Keratinocyte (primary cell): ENCODE results near the gene GINS1. TPM values are rescaled to one million over a fixed set of nuclear protein-coding genes. Genes with fewer than 3 reads are reported as not detected.

Source experiments
- DNase-seq: peaks from one replicate; pipeline ENCODE4 v3.0.0-alpha.2; 2011; ENCODE audit warnings: low read depth, missing footprints, low spot score
- FAIRE-seq: peaks from 2 replicates; lab custom pipeline; 2011; peaks lifted over from hg19 to GRCh38; lab: Jason Lieb, UNC
- H2AFZ ChIP-seq: 2 replicates; pipeline ENCODE4 v1.6.0; 2012; ENCODE audit warnings: low read length, control low read depth, inconsistent platforms; ENCODE audit not compliant: control insufficient read depth
- H3K27ac ChIP-seq: 2 replicates; pipeline ENCODE4 v1.5.1; 2011; ENCODE audit warnings: low read length; ENCODE audit not compliant: control insufficient read depth, insufficient read depth
- H3K27me3 ChIP-seq: 3 replicates; pipeline ENCODE4 v1.6.0; 2011; ENCODE audit warnings: low read length; ENCODE audit not compliant: control insufficient read depth, insufficient read depth; ENCODE audit errors: extremely low read depth
- H3K36me3 ChIP-seq, 2 experiments: 2 replicates in 1 of 2; 3 replicates in 1 of 2; pipeline ENCODE4 v1.5.1; 2011; ENCODE audit warnings: low read length in 2 of 2, mild to moderate bottlenecking in 1 of 2; ENCODE audit not compliant: control insufficient read depth in 2 of 2, insufficient read depth in 2 of 2; ENCODE audit errors: extremely low read depth in 1 of 2
- H3K4me1 ChIP-seq: 3 replicates; pipeline ENCODE4 v1.5.1; 2011; ENCODE audit warnings: low read length; ENCODE audit not compliant: control insufficient read depth, insufficient read depth; ENCODE audit errors: extremely low read depth
- H3K4me2 ChIP-seq: 3 replicates; pipeline ENCODE4 v1.6.0; 2011; ENCODE audit warnings: low read depth, low read length; ENCODE audit not compliant: control insufficient read depth, insufficient read depth; ENCODE audit errors: extremely low read depth
- H3K4me3 ChIP-seq, 3 experiments: fragments of 200-600 bp in 1 of 3; sonication (generic) in 1 of 3; 2 replicates in 2 of 3; 3 replicates in 1 of 3; pipeline ENCODE4 v1.5.1; 2011 to 2016; ENCODE audit warnings: low read length in 3 of 3, mild to moderate bottlenecking in 3 of 3, control low read depth in 2 of 3, inconsistent platforms in 1 of 3, low read depth in 1 of 3, mixed read lengths in 1 of 3, mixed run types in 1 of 3, moderate library complexity in 1 of 3; ENCODE audit not compliant: control insufficient read depth in 2 of 3, insufficient read depth in 2 of 3; ENCODE audit errors: extremely low read depth in 1 of 3
- H3K79me2 ChIP-seq: 2 replicates; pipeline ENCODE4 v1.6.0; 2012; ENCODE audit warnings: low read length; ENCODE audit not compliant: control insufficient read depth, insufficient read depth
- H3K9ac ChIP-seq: 3 replicates; pipeline ENCODE4 v1.6.0; 2011; ENCODE audit warnings: low read length; ENCODE audit not compliant: control insufficient read depth, insufficient read depth; ENCODE audit errors: extremely low read depth
- H3K9me1 ChIP-seq: 3 replicates; pipeline ENCODE4 v1.6.0; 2011; ENCODE audit warnings: low read length; ENCODE audit not compliant: control insufficient read depth, insufficient read depth; ENCODE audit errors: extremely low read depth
- H3K9me3 ChIP-seq: 2 replicates; pipeline ENCODE4 v1.5.1; 2012; ENCODE audit warnings: low read depth, low read length; ENCODE audit not compliant: control insufficient read depth
- H4K20me1 ChIP-seq: 3 replicates; pipeline ENCODE4 v1.6.0; 2011; ENCODE audit warnings: low read length; ENCODE audit not compliant: control insufficient read depth, insufficient read depth; ENCODE audit errors: extremely low read depth
- EZH2 ChIP-seq: IDR thresholded peaks from one replicate; pipeline ENCODE4 v1.6.1; 2012; ENCODE audit warnings: inconsistent platforms, mild to moderate bottlenecking, low read length, moderate library complexity
- dilution Hi-C: fragments of 300-500 bp; cut with MboI; formaldehyde crosslinking; loops from one replicate; pipeline ENCODE4 v1.7.0; 2020; ENCODE audit warnings: low sequenced_read_pairs; ENCODE audit not compliant: extremely low pct_ligation_motif_present
- polyA plus RNA-seq, 5 experiments: library from polyadenylated mRNA; depleted of rRNA in 3 of 5; stranded (reverse) in 3 of 5; stranded (forward) in 1 of 5; unstranded in 1 of 5; fragments of >200 nt; gene quantifications; 1 replicate in 1 of 5; 2 replicates in 3 of 5; 3 replicates in 1 of 5; pipeline versions ENCODE4 v1.2.1 to v1.2.3, GENCODE V29; 2011 to 2012; ENCODE audit warnings: missing spikeins in 2 of 5, low read depth in 1 of 5, low replicate concordance in 1 of 5
- TF ChIP-seq, protein P1 (sequence below), 3 experiments: IDR thresholded peaks in 1 of 3; conservative IDR thresholded peaks in 1 of 3; optimal IDR thresholded peaks in 1 of 3; 2 replicates in 2 of 3; 3 replicates in 1 of 3; pipeline versions ENCODE3 to v1.5.1; 2011; ENCODE audit warnings: low read length in 3 of 3, mild to moderate bottlenecking in 3 of 3, moderate library complexity in 2 of 3, control low read depth in 1 of 3, inconsistent platforms in 1 of 3; ENCODE audit not compliant: insufficient read depth in 2 of 3; ENCODE audit errors: extremely low read depth in 1 of 3

GINS1 gene
- polyA plus RNA-seq, 1 donor (not counting 4 experiments of a cell fraction or from before 2014, with no cell fraction given): 12.5 TPM

DNA sequence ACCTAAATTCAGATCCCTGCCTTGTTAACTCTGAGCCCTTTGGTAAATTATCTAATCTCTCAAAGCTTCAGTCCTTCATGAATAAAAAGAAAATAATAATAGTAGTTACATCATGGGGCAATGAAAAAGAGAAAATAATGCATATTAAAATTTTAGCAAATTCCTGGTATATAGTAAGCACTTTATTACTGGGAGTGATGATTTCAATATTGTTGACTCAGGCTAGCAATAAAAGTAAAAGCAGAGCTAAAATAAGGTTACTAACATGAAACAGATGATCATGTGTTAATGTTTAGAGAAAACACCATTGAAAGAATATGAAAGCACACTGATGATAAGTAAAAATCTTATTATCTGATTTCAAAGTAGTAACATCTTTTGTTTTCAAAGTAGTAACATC, 13.6 kb downstream of the GINS1 start:
- Histone ChIP-seq H3K79me2 (no peaks in the 10 kb centered on the region), H3K4me2 (no peak overlapping the region), H3K4me1 (no peaks in the 10 kb centered on the region), H3K9me3 (no peaks in the 10 kb centered on the region), H3K4me3 (no peak overlapping the region), H3K27me3 (no peaks in the 10 kb centered on the region), H3K27ac (no peak overlapping the region), H3K9me1 (no peaks in the 10 kb centered on the region), H4K20me1 (no peaks in the 10 kb centered on the region), H3K9ac (no peak overlapping the region), H3K36me3 (peaks cover 1 to 5% of the 10 kb centered on the region in 2 experiments), H2AFZ (no peak overlapping the region)
- FAIRE-seq: no peak
- no peak for DNase-seq
- dilution Hi-C loops: no loop called here
- TF ChIP-seq, protein P1, sequence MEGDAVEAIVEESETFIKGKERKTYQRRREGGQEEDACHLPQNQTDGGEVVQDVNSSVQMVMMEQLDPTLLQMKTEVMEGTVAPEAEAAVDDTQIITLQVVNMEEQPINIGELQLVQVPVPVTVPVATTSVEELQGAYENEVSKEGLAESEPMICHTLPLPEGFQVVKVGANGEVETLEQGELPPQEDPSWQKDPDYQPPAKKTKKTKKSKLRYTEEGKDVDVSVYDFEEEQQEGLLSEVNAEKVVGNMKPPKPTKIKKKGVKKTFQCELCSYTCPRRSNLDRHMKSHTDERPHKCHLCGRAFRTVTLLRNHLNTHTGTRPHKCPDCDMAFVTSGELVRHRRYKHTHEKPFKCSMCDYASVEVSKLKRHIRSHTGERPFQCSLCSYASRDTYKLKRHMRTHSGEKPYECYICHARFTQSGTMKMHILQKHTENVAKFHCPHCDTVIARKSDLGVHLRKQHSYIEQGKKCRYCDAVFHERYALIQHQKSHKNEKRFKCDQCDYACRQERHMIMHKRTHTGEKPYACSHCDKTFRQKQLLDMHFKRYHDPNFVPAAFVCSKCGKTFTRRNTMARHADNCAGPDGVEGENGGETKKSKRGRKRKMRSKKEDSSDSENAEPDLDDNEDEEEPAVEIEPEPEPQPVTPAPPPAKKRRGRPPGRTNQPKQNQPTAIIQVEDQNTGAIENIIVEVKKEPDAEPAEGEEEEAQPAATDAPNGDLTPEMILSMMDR (optimal IDR thresholded peaks at IDR 0.05 in 1 of 3, IDR thresholded peaks at IDR 0.05 in 1 of 3, conservative IDR thresholded peaks at IDR 0.05 in 1 of 3; ENCODE audit: extremely low read depth in 1 of 3, insufficient read depth in 2 of 3, low read length in 3 of 3): no peak
- no peak for TF ChIP-seq EZH2

DNA sequence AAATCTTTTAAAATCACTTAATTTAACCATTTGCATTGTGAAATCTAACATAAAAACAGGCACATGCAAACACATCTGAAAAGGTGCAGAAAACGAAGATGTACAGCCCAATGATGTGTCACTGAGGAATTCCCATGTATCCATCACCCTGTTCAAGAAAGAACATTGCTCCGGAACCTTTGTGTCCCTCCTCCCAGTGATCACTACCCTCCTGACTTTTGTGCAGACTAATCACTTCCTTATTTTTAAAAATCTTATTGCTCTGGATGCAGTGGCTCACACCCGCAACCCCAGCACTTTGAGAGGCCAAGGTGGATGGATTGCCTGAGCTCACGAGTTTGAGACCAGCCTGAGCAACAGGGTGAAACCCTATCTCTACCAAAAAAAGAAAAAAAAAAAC, 14.6 kb downstream of the GINS1 start:
- Histone ChIP-seq H3K9me3 (no peaks in the 10 kb centered on the region), H3K4me3 (no peak overlapping the region), H3K4me2 (no peak overlapping the region), H3K36me3 (peaks cover 1 to 5% of the 10 kb centered on the region in 2 experiments), H3K27me3 (no peaks in the 10 kb centered on the region), H3K9me1 (no peaks in the 10 kb centered on the region), H3K27ac (no peak overlapping the region), H3K4me1 (no peaks in the 10 kb centered on the region), H3K79me2 (no peaks in the 10 kb centered on the region), H2AFZ (no peak overlapping the region), H4K20me1 (no peaks in the 10 kb centered on the region), H3K9ac (no peak overlapping the region)
- dilution Hi-C loops: no loop called here
- TF ChIP-seq, protein P1 (optimal IDR thresholded peaks at IDR 0.05 in 1 of 3, IDR thresholded peaks at IDR 0.05 in 1 of 3, conservative IDR thresholded peaks at IDR 0.05 in 1 of 3; ENCODE audit: extremely low read depth in 1 of 3, insufficient read depth in 2 of 3, low read length in 3 of 3): no peak
- no peak for TF ChIP-seq EZH2
- FAIRE-seq (no peak), DNase-seq (no peak)
